ENCODE results near the gene KMO. TPM values are rescaled to one million over a fixed set of nuclear protein-coding genes. Genes with fewer than 3 reads are reported as not detected.

Gene KMO
- total and polyA plus RNA-seq, 12 donors: 0.41 to 3.6 (median 1.6) TPM

- Histone ChIP-seq H3K9me3 (replicated peaks in 1 of 3) (no peaks in the 10 kb centered on the region), H3K4me1 (replicated peaks in 1 of 2) (no peaks in the 10 kb centered on the region), H3K27ac (peak overlapping the region in 2 of 5 donors; percentile 7 to 47), H3K4me3 (no peak overlapping the region), H3K36me3 (replicated peaks in 1 of 2) (no peaks in the 10 kb centered on the region), H3K27me3 (no peaks in the 10 kb centered on the region)
- TF ChIP-seq CTCF (IDR thresholded peaks at IDR 0.05) (no peak), POLR2A (IDR thresholded peaks at IDR 0.05) (no peak)
- WGBS, 4 donors: 71 to 79% (median 74%) methylated on average over 3 of the region's 3 CpGs
- DNase-seq: peak in 2 of 7 donors; percentile 23 to 27
- intact Hi-C loops (cut with DNase I): no loop called here
Measured at GRCh38 chr1:241603731-241604245, 71.6 kb downstream of the KMO start.

- Histone ChIP-seq H3K4me3 (no peak overlapping the region), H3K27ac (no peak overlapping the region), H3K4me1 (replicated peaks in 1 of 2) (no peaks in the 10 kb centered on the region), H3K27me3 (no peaks in the 10 kb centered on the region), H3K36me3 (replicated peaks in 1 of 2) (no peaks in the 10 kb centered on the region), H3K9me3 (replicated peaks in 1 of 3) (no peaks in the 10 kb centered on the region)
- DNase-seq: no peak
- 76 to 82% (median 79%) methylated on average over 9 of the region's 9 CpGs for WGBS, 4 donors
- TF ChIP-seq CTCF (IDR thresholded peaks at IDR 0.05): no peak
- TF ChIP-seq POLR2A (IDR thresholded peaks at IDR 0.05): no peak
- intact Hi-C loops (cut with DNase I): no loop called here
Measured at GRCh38 chr1:241605146-241605805, 73.1 kb downstream of the KMO start.

GRCh38 chr1:241606544-241606943 lies 74.4 kb downstream of the KMO start:
- no peaks in the 10 kb centered on the region for H3K36me3 ChIP-seq (replicated peaks in 1 of 2)
- no peaks in the 10 kb centered on the region for H3K9me3 ChIP-seq (replicated peaks in 1 of 3)
- DNase-seq: no peak
- TF ChIP-seq CTCF (IDR thresholded peaks at IDR 0.05): no peak
- TF ChIP-seq POLR2A (IDR thresholded peaks at IDR 0.05): no peak
- no peak overlapping the region for H3K27ac ChIP-seq
- no peak overlapping the region for H3K4me3 ChIP-seq
- 83 to 94% (median 91%) methylated on average over 5 of the region's 5 CpGs for WGBS, 4 donors
- intact Hi-C loops (cut with DNase I): no loop called here
- H3K27me3 ChIP-seq: no peaks in the 10 kb centered on the region
- H3K4me1 ChIP-seq (replicated peaks in 1 of 2): peaks cover 0 to 5% of the 10 kb centered on the region in 2 donors

GRCh38 chr1:241607497-241607896 lies 75.3 kb downstream of the KMO start:
- intact Hi-C loops (cut with DNase I): no loop called here
- Histone ChIP-seq H3K27ac (no peak overlapping the region), H3K4me3 (no peak overlapping the region), H3K36me3 (replicated peaks in 1 of 2) (no peaks in the 10 kb centered on the region), H3K27me3 (no peaks in the 10 kb centered on the region), H3K9me3 (replicated peaks in 1 of 3) (no peaks in the 10 kb centered on the region), H3K4me1 (replicated peaks in 1 of 2) (peaks cover 0 to 7% of the 10 kb centered on the region in 2 donors)
- TF ChIP-seq POLR2A (IDR thresholded peaks at IDR 0.05) (no peak), CTCF (IDR thresholded peaks at IDR 0.05) (no peak)
- DNase-seq: no peak

All from adrenal gland (tissue), 12 donors.